ENCODE results near the gene RAB40B.

GRCh38 chr17:82605939-82606600 lies 92.4 kb downstream of the RAB40B start:
- TF ChIP-seq ZNF214 (tag by site-specific recombination; IDR thresholded peaks at IDR 0.05; ENCODE audit: borderline replicate concordance) (no peak), CTCF (tag by site-specific recombination; IDR thresholded peaks at IDR 0.05) (no peak), ZBTB26 (tag by site-specific recombination; optimal IDR thresholded peaks at IDR 0.05) (no peak), ATF2 (tag by site-specific recombination; IDR thresholded peaks at IDR 0.05; ENCODE audit: low read depth) (no peak), ZBTB6 (tag by site-specific recombination; IDR thresholded peaks at IDR 0.05) (no peak)
